B cell (primary cell): Measurements from ENCODE around the gene ARMC9. TPM values are rescaled to one million over a fixed set of nuclear protein-coding genes. Genes with fewer than 3 reads are reported as not detected.

Experiments
- ATAC-seq: fragments of 200-7000 bp; cut with Tn5 transposase; one replicate; pipeline ENCODE4 v1.10.0; 2021; ENCODE audit warnings: low read depth, mild to moderate bottlenecking, moderate number of reproducible peaks, moderate library complexity
- CTCF ChIA-PET: fragments of 350-600 bp; sonication (Branson Sonifier 250); formaldehyde crosslinking; loops from one replicate; lab custom pipeline; 2021; ENCODE audit warnings: antibody characterized with exemption, inconsistent platforms; lab: Charles Lee
- POLR2A ChIA-PET: fragments of 350-600 bp; sonication (Branson Sonifier 250); formaldehyde crosslinking; loops from one replicate; lab custom pipeline; 2021; ENCODE audit warnings: antibody characterized with exemption; lab: Charles Lee
- DNase-seq: peaks from one replicate; pipeline ENCODE4 v3.0.0; 2013
- H2AFZ ChIP-seq: 2 replicates; pipeline ENCODE4 v1.6.1; 2012; ENCODE audit warnings: mild to moderate bottlenecking, low read depth, low read length; ENCODE audit not compliant: insufficient read depth, poor library complexity, severe bottlenecking
- H3K27ac ChIP-seq, 2 donors: 1 replicate in 1 of 2; 2 replicates in 1 of 2; pipeline ENCODE4 v1.5.1; 2012 to 2013; ENCODE audit warnings: low read length in 2 of 2, mild to moderate bottlenecking in 2 of 2, moderate library complexity in 1 of 2
- H3K27me3 ChIP-seq, 4 experiments: fragments of 200-600 bp in 1 of 4; sonication (generic) in 1 of 4; replicated peaks in 1 of 4; 1 replicate in 2 of 4; 2 replicates in 2 of 4; pipeline versions ENCODE4 v1.6.1 to v1.7.0; 2013 to 2016; ENCODE audit warnings: low read length in 3 of 4, mild to moderate bottlenecking in 2 of 4, mixed read lengths in 1 of 4, moderate library complexity in 1 of 4; ENCODE audit not compliant: insufficient read depth in 4 of 4, control insufficient read depth in 3 of 4; ENCODE audit errors: control extremely low read depth in 1 of 4
- H3K36me3 ChIP-seq, 2 experiments: replicated peaks in 1 of 2; 1 replicate in 1 of 2; 2 replicates in 1 of 2; pipeline versions ENCODE4 v1.6.1 to v1.7.1; 2013; ENCODE audit warnings: low read length in 1 of 2; ENCODE audit not compliant: insufficient read depth in 2 of 2, control insufficient read depth in 1 of 2; ENCODE audit errors: control extremely low read depth in 1 of 2, extremely low read depth in 1 of 2
- H3K4me1 ChIP-seq, 2 donors: fragments of 200-600 bp in 1 of 2; sonication (generic) in 1 of 2; 1 replicate in 1 of 2; 2 replicates in 1 of 2; pipeline versions ENCODE4 v1.5.1 to v1.6.1; 2013 to 2017; ENCODE audit warnings: low read length in 2 of 2; ENCODE audit not compliant: control insufficient read depth in 2 of 2, insufficient read depth in 2 of 2
- H3K4me2 ChIP-seq: replicated peaks from 2 replicates; pipeline ENCODE3; 2012; ENCODE audit warnings: mild to moderate bottlenecking, low read depth, low read length; ENCODE audit not compliant: poor library complexity, severe bottlenecking
- H3K4me3 ChIP-seq, 5 experiments: fragments of 200-600 bp in 1 of 5; sonication (generic) in 1 of 5; 1 replicate in 3 of 5; 2 replicates in 2 of 5; pipeline versions ENCODE4 v1.5.1 to v1.7.0; 2011 to 2016; ENCODE audit warnings: low read length in 4 of 5, mild to moderate bottlenecking in 4 of 5, low read depth in 2 of 5, control low read depth in 1 of 5, moderate library complexity in 1 of 5; ENCODE audit not compliant: insufficient read depth in 1 of 5; ENCODE audit errors: control extremely low read depth in 1 of 5, extremely low read depth in 1 of 5
- H3K79me2 ChIP-seq: fragments of 200-600 bp; sonication (generic); one replicate; pipeline ENCODE4 v1.6.0; 2016; ENCODE audit warnings: low read length; ENCODE audit not compliant: control insufficient read depth, insufficient read depth
- H3K9ac ChIP-seq: fragments of 200-600 bp; sonication (generic); 2 replicates; pipeline ENCODE4 v1.6.1; 2017; ENCODE audit warnings: mild to moderate bottlenecking, low read length, moderate library complexity
- H3K9me3 ChIP-seq, 3 donors: one replicate each; pipeline versions ENCODE4 v1.6.1 to v1.7.1; 2013; ENCODE audit warnings: low read length in 2 of 3; ENCODE audit not compliant: control insufficient read depth in 2 of 3, insufficient read depth in 1 of 3; ENCODE audit errors: control extremely low read depth in 1 of 3
- H4K20me1 ChIP-seq: 2 replicates; pipeline ENCODE4 v1.6.0; 2012; ENCODE audit warnings: mild to moderate bottlenecking, low read length; ENCODE audit not compliant: insufficient read depth, control insufficient read depth, poor library complexity, severe bottlenecking
- H3K27ac Mint-ChIP-seq: one replicate; pipeline ENCODE4 v1.8.0; 2021; ENCODE audit warnings: mixed read lengths
- H3K27me3 Mint-ChIP-seq: one replicate; pipeline ENCODE4 v1.8.0; 2021; ENCODE audit warnings: mixed read lengths
- H3K4me1 Mint-ChIP-seq: one replicate; pipeline ENCODE4 v1.8.0; 2021; ENCODE audit warnings: mixed read lengths
- H3K4me3 Mint-ChIP-seq: one replicate; pipeline ENCODE4 v1.8.0; 2021; ENCODE audit warnings: mixed read lengths
- H3K9me3 Mint-ChIP-seq: one replicate; pipeline ENCODE4 v1.8.0; 2022; ENCODE audit warnings: mixed read lengths; ENCODE audit not compliant: insufficient read depth
- CTCF ChIP-seq: fragments of 200-600 bp; IDR thresholded peaks from one replicate; pipeline ENCODE4 v1.8.0; 2022; ENCODE audit warnings: antibody characterized with exemption, mild to moderate bottlenecking
- EZH2 ChIP-seq: IDR thresholded peaks from 2 replicates; pipeline ENCODE4 v1.6.1; 2012; ENCODE audit warnings: borderline replicate concordance, low read depth, mild to moderate bottlenecking, moderate library complexity, low read length; ENCODE audit not compliant: insufficient read depth, poor library complexity, severe bottlenecking
- WGBS: methylation state at CpG from one replicate; pipeline ENCODE4 v1.1.5; 2013; ENCODE audit warnings: missing lambda C conversion rate; ENCODE audit not compliant: insufficient coverage; 5-methylcytosine and 5-hydroxymethylcytosine counted together
- intact Hi-C: fragments of 100-400 bp; cut with micrococcal nuclease; formaldehyde crosslinking; loops from one replicate; pipeline ENCODE4 v1.10.0; 2022
- polyA plus RNA-seq: library from polyadenylated mRNA; depleted of rRNA; stranded (reverse); fragments of >200 nt; gene quantifications from 2 replicates; pipeline ENCODE4 v1.2.3, GENCODE V29; 2012
- total RNA-seq, 2 donors: library from RNA; stranded (reverse); fragments of 120-200 nt in 1 of 2; gene quantifications; 1 replicate in 1 of 2; 2 replicates in 1 of 2; pipeline versions ENCODE4 v1.2.3 to v1.2.4, GENCODE V29; 2013 to 2022

The ARMC9 gene
- total and polyA plus RNA-seq, 2 donors (not counting 1 experiment from before 2014, with no cell fraction given) = 0.40 to 5.4 TPM

DNA sequence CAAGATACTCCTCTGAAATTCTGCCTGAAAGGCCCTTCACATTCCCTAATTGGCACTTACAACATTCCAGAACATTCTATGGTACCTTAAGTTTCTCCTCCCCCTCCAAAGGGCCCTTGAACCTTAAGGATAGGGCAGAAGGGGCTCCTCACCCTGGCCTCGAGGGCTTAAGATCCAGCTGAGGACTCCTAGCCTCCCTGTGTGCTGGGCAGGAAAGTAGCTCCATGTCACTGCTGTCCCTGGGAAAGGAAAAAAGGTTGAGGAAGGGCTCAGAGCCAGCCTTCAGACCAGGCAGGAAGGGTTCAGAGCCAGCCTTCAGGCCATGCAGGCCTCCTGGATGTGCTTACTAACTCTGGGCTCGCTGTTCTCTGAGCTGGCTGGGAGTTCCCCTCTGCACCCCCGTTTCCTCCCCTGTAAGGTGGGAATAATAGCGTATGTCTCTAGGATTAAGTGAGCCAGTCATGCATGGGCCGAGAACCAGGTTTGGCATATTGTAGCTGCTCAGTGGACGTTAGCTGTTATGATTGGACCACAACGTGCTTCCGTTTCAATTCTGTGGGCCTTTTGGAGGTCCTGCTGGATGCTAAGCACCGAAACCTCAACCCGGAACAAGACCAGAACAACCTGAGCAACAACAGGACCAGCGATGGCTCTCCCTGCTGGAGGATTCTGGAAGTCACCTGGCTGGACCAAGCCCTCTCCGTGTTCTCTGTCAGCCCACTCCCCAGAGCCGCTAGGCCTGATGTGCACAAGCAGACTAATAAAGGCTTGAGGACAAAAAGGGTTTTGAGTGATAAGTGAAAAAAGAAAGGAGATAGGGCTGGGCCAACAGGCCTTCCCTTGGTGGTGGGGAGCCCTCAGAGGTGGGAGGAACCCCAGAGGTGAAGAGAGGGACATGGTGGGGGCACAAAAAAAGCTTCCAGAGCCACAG, 196.0 kb downstream of the ARMC9 start:
- Histone ChIP-seq H3K4me1 (peaks cover 47 to 65% of the 10 kb centered on the region in 2 donors), H3K27ac (peak overlapping the region; percentile 97), H2AFZ (peak overlapping the region; percentile 53), H3K36me3 (peaks cover 0 to 8% of the 10 kb centered on the region in 2 experiments), H4K20me1 (no peaks in the 10 kb centered on the region), H3K79me2 (peaks cover 34% of the 10 kb centered on the region), H3K4me2 (peak overlapping the region; percentile 88), H3K4me3 (peak overlapping the region; percentile 48 to 85 (median 66)), H3K27me3 (no peaks in the 10 kb centered on the region), H3K9ac (peak overlapping the region; percentile 81), H3K9me3 (peaks cover 0 to 2% (median 0%) of the 10 kb centered on the region in 3 donors)
- Mint-ChIP-seq H3K4me1 (peaks cover 64% of the 10 kb centered on the region), H3K9me3 (no peaks in the 10 kb centered on the region), H3K27me3 (no peaks in the 10 kb centered on the region), H3K27ac (peak overlapping the region; percentile 100), H3K4me3 (peak overlapping the region; percentile 99)
- ChIA-PET POLR2A (interaction anchor here (0.5 to 2.5 kb wide), 8 partner anchors 11 to 285 kb away, joined by 3 to 9 read pairs (median 4); partner anchors contain the start of gene NCL), CTCF (interaction anchor here (0.5 to 6.7 kb wide), 17 partner anchors 11 to 290 kb away, joined by 3 to 83 read pairs (median 5); no protein-coding TSS in a partner anchor)
- peak; percentile 88 for DNase-seq
- TF ChIP-seq CTCF = peak; percentile 60
- no peak for TF ChIP-seq EZH2
- WGBS = 40% methylated on average over 11 of the region's 13 CpGs
- intact Hi-C loops = loop anchor here (1.0 to 10.0 kb wide), 7 partner anchors 32 to 520 kb away; partner anchors contain the start of gene NCL
- ATAC-seq = peak; percentile 40
